H1 (cell line): ENCODE results near the gene JDP2. TPM values are rescaled to one million over a fixed set of nuclear protein-coding genes. Genes with fewer than 3 reads are reported as not detected.

ENCODE experiments used
- CTCF ChIA-PET: fragments of 300-600 bp; sonication (Branson Sonifier 250); formaldehyde crosslinking; loops from one replicate; lab custom pipeline; 2021; ENCODE audit not compliant: partially characterized antibody; lab: Charles Lee
- POLR2A ChIA-PET: fragments of 300-600 bp; sonication (Branson Sonifier 250); formaldehyde crosslinking; loops from one replicate; lab custom pipeline; 2021; ENCODE audit warnings: inconsistent platforms; ENCODE audit not compliant: partially characterized antibody; lab: Charles Lee
- DNase-seq, 2 experiments: peaks; one replicate each; pipeline versions ENCODE4 v3.0.0 to v3.0.0-alpha.2; 2010 to 2022; ENCODE audit warnings: low spot score in 2 of 2, low read depth in 1 of 2, mixed read lengths in 1 of 2
- FAIRE-seq: peaks from 2 replicates; lab custom pipeline; 2011; peaks lifted over from hg19 to GRCh38; lab: Jason Lieb, UNC
- H2AFZ ChIP-seq: 2 replicates; pipeline ENCODE4 v1.8.1; 2012; ENCODE audit warnings: low read length, inconsistent platforms
- H2AK5ac ChIP-seq: 2 replicates; pipeline ENCODE4 v1.6.1; 2013; ENCODE audit warnings: low read depth, low read length
- H2BK120ac ChIP-seq: replicated peaks from 2 replicates; pipeline ENCODE3; 2013; ENCODE audit warnings: low read depth, low read length, inconsistent platforms
- H2BK12ac ChIP-seq: 2 replicates; pipeline ENCODE4 v1.6.1; 2013; ENCODE audit warnings: low read depth, low read length
- H2BK15ac ChIP-seq: 2 replicates; pipeline ENCODE4 v1.6.1; 2013; ENCODE audit warnings: low read length
- H2BK20ac ChIP-seq: 2 replicates; pipeline ENCODE4 v1.6.1; 2013; ENCODE audit warnings: low read length
- H2BK5ac ChIP-seq: 2 replicates; pipeline ENCODE4 v1.6.1; 2013; ENCODE audit warnings: low read depth, low read length
- H3K14ac ChIP-seq: 2 replicates; pipeline ENCODE4 v1.6.1; 2013; ENCODE audit warnings: inconsistent platforms; ENCODE audit not compliant: insufficient read length
- H3K18ac ChIP-seq: 2 replicates; pipeline ENCODE4 v1.6.1; 2013; ENCODE audit warnings: low read length; ENCODE audit errors: extremely low read depth
- H3K23ac ChIP-seq: 2 replicates; pipeline ENCODE4 v1.6.1; 2013; ENCODE audit warnings: inconsistent platforms; ENCODE audit not compliant: insufficient read length
- H3K23me2 ChIP-seq: 2 replicates; pipeline ENCODE4 v1.6.1; 2013; ENCODE audit warnings: low read depth, low read length
- H3K27ac ChIP-seq: 2 replicates; pipeline ENCODE4 v1.6.1; 2011; ENCODE audit warnings: low read depth, low read length, inconsistent platforms
- H3K27me3 ChIP-seq, 4 experiments: replicated peaks in 1 of 4; 1 replicate in 1 of 4; 2 replicates in 3 of 4; pipeline versions ENCODE4 v1.6.1 to v1.8.1; 2011 to 2013; ENCODE audit warnings: low read length in 3 of 4, mild to moderate bottlenecking in 3 of 4, inconsistent platforms in 2 of 4, mixed read lengths in 2 of 4, moderate library complexity in 1 of 4; ENCODE audit not compliant: control insufficient read depth in 3 of 4, insufficient read depth in 3 of 4; ENCODE audit errors: extremely low read depth in 1 of 4
- H3K36me3 ChIP-seq, 4 experiments: 2 replicates each; pipeline versions ENCODE4 v1.6.1 to v1.8.1; 2011 to 2013; ENCODE audit warnings: mild to moderate bottlenecking in 4 of 4, low read length in 3 of 4, moderate library complexity in 2 of 4, control low read depth in 1 of 4, inconsistent platforms in 1 of 4; ENCODE audit not compliant: insufficient read depth in 4 of 4, control insufficient read depth in 2 of 4
- H3K4ac ChIP-seq: replicated peaks from 2 replicates; pipeline ENCODE3; 2013; ENCODE audit warnings: low read length, low read depth, mixed read lengths, inconsistent platforms; ENCODE audit not compliant: insufficient read length
- H3K4me1 ChIP-seq, 4 experiments: replicated peaks in 1 of 4; 1 replicate in 1 of 4; 2 replicates in 3 of 4; pipeline versions ENCODE4 v1.6.1 to v1.8.1; 2011 to 2013; ENCODE audit warnings: low read length in 3 of 4, inconsistent platforms in 2 of 4, mixed read lengths in 1 of 4; ENCODE audit not compliant: insufficient read depth in 4 of 4, control insufficient read depth in 3 of 4
- H3K4me2 ChIP-seq, 2 experiments: 2 replicates each; pipeline versions ENCODE4 v1.6.1 to v1.8.1; 2011 to 2013; ENCODE audit warnings: low read depth in 2 of 2, low read length in 2 of 2, control low read depth in 1 of 2, inconsistent platforms in 1 of 2, mild to moderate bottlenecking in 1 of 2; ENCODE audit not compliant: insufficient read depth in 1 of 2
- H3K4me3 ChIP-seq, 4 experiments: fragments of 200-600, 300-600 bp in 1 of 4; sonication (generic), shearing (Covaris generic), sonication (Bioruptor Twin) in 1 of 4; 2 replicates each; pipeline versions ENCODE4 v1.5.1 to v1.8.1; 2011 to 2016; ENCODE audit warnings: low read length in 4 of 4, low read depth in 3 of 4, control low read depth in 2 of 4, inconsistent platforms in 2 of 4, mild to moderate bottlenecking in 2 of 4, mixed read lengths in 1 of 4, moderate library complexity in 1 of 4; ENCODE audit not compliant: insufficient read depth in 2 of 4; ENCODE audit errors: extremely low read depth in 1 of 4
- H3K56ac ChIP-seq: replicated peaks from 2 replicates; pipeline ENCODE3; 2013; ENCODE audit warnings: low read depth, mild to moderate bottlenecking, mixed read lengths, low read length, inconsistent platforms; ENCODE audit not compliant: insufficient read length
- H3K79me1 ChIP-seq: 2 replicates; pipeline ENCODE4 v1.6.1; 2013; ENCODE audit warnings: low read depth, low read length, control low read depth
- H3K79me2 ChIP-seq, 2 experiments: 2 replicates each; pipeline versions ENCODE4 v1.6.1 to v1.8.1; 2012 to 2013; ENCODE audit warnings: low read length in 2 of 2, mild to moderate bottlenecking in 2 of 2, inconsistent platforms in 1 of 2; ENCODE audit not compliant: insufficient read depth in 2 of 2, control insufficient read depth in 1 of 2
- H3K9ac ChIP-seq, 4 experiments: replicated peaks in 1 of 4; 1 replicate in 1 of 4; 2 replicates in 3 of 4; pipeline versions ENCODE4 v1.6.1 to v1.8.1; 2011 to 2013; ENCODE audit warnings: low read depth in 3 of 4, low read length in 3 of 4, control low read depth in 2 of 4, mild to moderate bottlenecking in 2 of 4, moderate library complexity in 2 of 4, inconsistent platforms in 1 of 4; ENCODE audit errors: extremely low read depth in 1 of 4
- H3K9me3 ChIP-seq, 2 experiments: 2 replicates each; pipeline versions ENCODE4 v1.6.1 to v1.8.1; 2012 to 2013; ENCODE audit warnings: mild to moderate bottlenecking in 2 of 2, moderate library complexity in 2 of 2, control low read depth in 1 of 2, inconsistent platforms in 1 of 2, low read depth in 1 of 2, low read length in 1 of 2, mixed read lengths in 1 of 2; ENCODE audit not compliant: insufficient read depth in 2 of 2
- H4K20me1 ChIP-seq, 2 experiments: replicated peaks in 1 of 2; 2 replicates each; pipeline versions ENCODE3 to v1.8.1; 2011 to 2013; ENCODE audit warnings: inconsistent platforms in 2 of 2, low read length in 2 of 2, mild to moderate bottlenecking in 1 of 2; ENCODE audit not compliant: insufficient read depth in 2 of 2, control insufficient read depth in 1 of 2
- H4K5ac ChIP-seq: 2 replicates; pipeline ENCODE4 v1.6.1; 2013; ENCODE audit warnings: low read length, low read depth, mixed read lengths, inconsistent platforms; ENCODE audit not compliant: insufficient read length
- H4K8ac ChIP-seq: 2 replicates; pipeline ENCODE4 v1.8.0; 2013; ENCODE audit warnings: mild to moderate bottlenecking, moderate library complexity, low read length, inconsistent platforms; ENCODE audit not compliant: insufficient read depth; ENCODE audit errors: extremely low read depth
- H4K91ac ChIP-seq: replicated peaks from 2 replicates; pipeline ENCODE3; 2013; ENCODE audit warnings: low read length, mixed read lengths, inconsistent platforms; ENCODE audit not compliant: insufficient read length
- JUN ChIP-seq: IDR thresholded peaks from 2 replicates; pipeline ENCODE4 v1.6.1; 2011; ENCODE audit warnings: low read depth, mild to moderate bottlenecking, improper control_type of control experiment, low read length
- SP4 ChIP-seq: IDR thresholded peaks from 2 replicates; pipeline ENCODE4 v1.6.1; 2012; ENCODE audit warnings: low read length, inconsistent platforms
- WGBS, 2 experiments: shearing (Covaris generic) in 1 of 2; methylation state at CpG; one replicate each; pipeline versions ENCODE4 v1.1.6 to v1.1.7; 2013 to 2015; ENCODE audit warnings: low lambda C conversion rate in 2 of 2, mixed read lengths in 2 of 2, inconsistent platforms in 1 of 2, low coverage in 1 of 2, missing lambda C conversion rate in 1 of 2; ENCODE audit not compliant: insufficient replicate concordance in 2 of 2, insufficient coverage in 1 of 2, insufficient read length in 1 of 2; ENCODE audit errors: extremely low coverage in 1 of 2, missing lambda C conversion rate in 1 of 2; 5-methylcytosine and 5-hydroxymethylcytosine counted together
- polyA plus RNA-seq, 7 experiments: library from polyadenylated mRNA; depleted of rRNA in 3 of 7; stranded (reverse) in 5 of 7; unstranded in 2 of 7; fragments of >200 nt in 5 of 7; fragments of 200-250 nt in 2 of 7; gene quantifications; 1 replicate in 5 of 7; 2 replicates in 1 of 7; 4 replicates in 1 of 7; pipeline versions ENCODE4 v1.2.1 to v1.2.3, GENCODE V29; 2011 to 2013; ENCODE audit warnings: missing spikeins in 2 of 7, mixed read lengths in 2 of 7
- total RNA-seq: library from RNA; stranded (reverse); fragmentation: NEBNext Ultra II Directional; extraction: Animal tissue kit (Norgen Biotek cat#: 25700); gene quantifications from 2 replicates; pipeline ENCODE4 v1.2.1, GENCODE V29; 2021
- TF ChIP-seq, protein P1 (sequence below): IDR thresholded peaks from 2 replicates; pipeline ENCODE4 v1.6.1; 2012; ENCODE audit warnings: inconsistent platforms
- TF ChIP-seq, protein P2 (sequence below), 3 experiments: IDR thresholded peaks; 1 replicate in 2 of 3; 2 replicates in 1 of 3; pipeline versions ENCODE4 v1.5.1 to v1.6.1; 2011; ENCODE audit warnings: low read length in 3 of 3, mild to moderate bottlenecking in 3 of 3, inconsistent platforms in 2 of 3, low read depth in 1 of 3, moderate library complexity in 1 of 3; ENCODE audit not compliant: insufficient read depth in 1 of 3; ENCODE audit errors: control extremely low read depth in 1 of 3

JDP2 gene
- total and polyA plus RNA-seq, 2 of the 8 experiments (the other 6 are each of a cell fraction or from before 2014, with no cell fraction given) = 8.9 to 27.2 TPM

DNA sequence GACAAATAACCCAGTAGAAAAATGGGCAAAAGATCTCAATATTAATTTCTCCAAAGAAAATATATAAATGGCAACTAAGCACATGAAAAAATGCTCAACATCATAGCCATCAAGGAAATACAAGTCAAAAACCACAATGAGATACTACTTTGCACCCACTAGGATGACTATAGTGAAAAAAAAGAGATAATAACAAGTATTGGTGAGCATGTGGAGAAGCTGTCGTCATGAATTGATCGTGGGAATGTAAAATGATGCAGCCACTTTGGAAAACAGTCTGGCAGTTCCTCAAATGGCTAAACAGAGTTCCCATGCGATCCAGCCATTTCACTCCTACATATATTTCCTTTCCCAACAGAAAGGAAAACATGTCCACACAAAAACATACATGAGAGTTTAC lies 18.1 kb downstream of the JDP2 start:
- peaks cover 1 to 3% (median 2%) of the 10 kb centered on the region in 4 experiments; a peak in 5 of 7 replicates for H3K4me1 ChIP-seq
- H4K20me1 ChIP-seq = peaks cover 0 to 3% of the 10 kb centered on the region in 2 experiments
- H2BK5ac ChIP-seq = no peak overlapping the region
- no peak overlapping the region for H2AK5ac ChIP-seq
- no peak overlapping the region for H2BK12ac ChIP-seq
- no peak overlapping the region for H3K14ac ChIP-seq
- H3K18ac ChIP-seq = no peak overlapping the region
- H3K9ac ChIP-seq = no peak overlapping the region
- H2BK15ac ChIP-seq = no peak overlapping the region
- H3K4me2 ChIP-seq = no peak overlapping the region
- no peaks in the 10 kb centered on the region for H3K27me3 ChIP-seq
- no peaks in the 10 kb centered on the region for H3K9me3 ChIP-seq
- DNase-seq = no peak
- peaks cover 0 to 6% of the 10 kb centered on the region in 2 experiments; a peak in 1 of 4 replicates for H3K79me2 ChIP-seq
- ChIA-PET CTCF (interaction anchor here (0.7 to 1.1 kb wide), 3 partner anchors 10 to 142 kb away, joined by 3 to 4 read pairs (median 3); no protein-coding TSS in a partner anchor), POLR2A (interaction anchor here (0.9 to 3.7 kb wide), 3 partner anchors 9 to 17 kb away, joined by 3 to 24 read pairs (median 4); partner anchors contain the start of gene JDP2)
- no peak overlapping the region for H2BK120ac ChIP-seq
- no peak overlapping the region for H4K5ac ChIP-seq
- no peak for TF ChIP-seq SP4
- TF ChIP-seq, protein P1, sequence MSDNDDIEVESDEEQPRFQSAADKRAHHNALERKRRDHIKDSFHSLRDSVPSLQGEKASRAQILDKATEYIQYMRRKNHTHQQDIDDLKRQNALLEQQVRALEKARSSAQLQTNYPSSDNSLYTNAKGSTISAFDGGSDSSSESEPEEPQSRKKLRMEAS = no peak
- TF ChIP-seq JUN = no peak
- TF ChIP-seq, protein P2, sequence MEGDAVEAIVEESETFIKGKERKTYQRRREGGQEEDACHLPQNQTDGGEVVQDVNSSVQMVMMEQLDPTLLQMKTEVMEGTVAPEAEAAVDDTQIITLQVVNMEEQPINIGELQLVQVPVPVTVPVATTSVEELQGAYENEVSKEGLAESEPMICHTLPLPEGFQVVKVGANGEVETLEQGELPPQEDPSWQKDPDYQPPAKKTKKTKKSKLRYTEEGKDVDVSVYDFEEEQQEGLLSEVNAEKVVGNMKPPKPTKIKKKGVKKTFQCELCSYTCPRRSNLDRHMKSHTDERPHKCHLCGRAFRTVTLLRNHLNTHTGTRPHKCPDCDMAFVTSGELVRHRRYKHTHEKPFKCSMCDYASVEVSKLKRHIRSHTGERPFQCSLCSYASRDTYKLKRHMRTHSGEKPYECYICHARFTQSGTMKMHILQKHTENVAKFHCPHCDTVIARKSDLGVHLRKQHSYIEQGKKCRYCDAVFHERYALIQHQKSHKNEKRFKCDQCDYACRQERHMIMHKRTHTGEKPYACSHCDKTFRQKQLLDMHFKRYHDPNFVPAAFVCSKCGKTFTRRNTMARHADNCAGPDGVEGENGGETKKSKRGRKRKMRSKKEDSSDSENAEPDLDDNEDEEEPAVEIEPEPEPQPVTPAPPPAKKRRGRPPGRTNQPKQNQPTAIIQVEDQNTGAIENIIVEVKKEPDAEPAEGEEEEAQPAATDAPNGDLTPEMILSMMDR (IDR thresholded peaks at IDR 0.05; ENCODE audit: control extremely low read depth in 1 of 3, insufficient read depth in 1 of 3, low read depth in 1 of 3, low read length in 3 of 3) = no peak
- no peak overlapping the region for H3K56ac ChIP-seq
- H2AFZ ChIP-seq = no peak overlapping the region
- H3K36me3 ChIP-seq = peaks cover 0 to 13% (median 0%) of the 10 kb centered on the region in 4 experiments; a peak in 3 of 8 replicates
- 94% methylated on average over 3 of the region's 3 CpGs; no CpG with 5 or more reads in 1 of the 2 experiments for WGBS, 2 experiments
- no peak overlapping the region for H3K4me3 ChIP-seq
- H3K79me1 ChIP-seq = peaks cover 3% of the 10 kb centered on the region
- FAIRE-seq = no peak
- no peak overlapping the region for H2BK20ac ChIP-seq
- no peak overlapping the region for H3K4ac ChIP-seq
- H4K91ac ChIP-seq = no peak overlapping the region
- H4K8ac ChIP-seq = no peak overlapping the region
- H3K23ac ChIP-seq = no peak overlapping the region
- H3K27ac ChIP-seq = no peak overlapping the region
- H3K23me2 ChIP-seq = no peaks in the 10 kb centered on the region
